ENCODE data around the gene IMPACT. TPM values are rescaled to one million over a fixed set of nuclear protein-coding genes. Genes with fewer than 3 reads are reported as not detected.

The IMPACT gene
- total RNA-seq, 3 donors from 2014 or later (not counting 1 experiment from before 2014, with no cell fraction given): 8.4 to 19.9 (median 12.2) TPM

- Mint-ChIP-seq H3K27me3 (ENCODE audit: low read depth in 2 of 2) (peaks cover 14 to 22% of the 10 kb centered on the region in 2 donors), H3K27ac (no peak overlapping the region), H3K36me3 (no peaks in the 10 kb centered on the region), H3K9me3 (no peaks in the 10 kb centered on the region), H3K4me1 (no peaks in the 10 kb centered on the region), H3K4me3 (no peak overlapping the region)
- no peaks in the 10 kb centered on the region for H3K27me3 ChIP-seq (ENCODE audit: control insufficient read depth, insufficient read depth, low read length)
- H3K36me3 ChIP-seq (ENCODE audit: control insufficient read depth, insufficient read depth, low read length): no peaks in the 10 kb centered on the region
- DNase-seq (no peak), ATAC-seq (no peak)
- intact Hi-C loops (cut with micrococcal nuclease): no loop called here
- no peak overlapping the region for H3K27ac ChIP-seq (ENCODE audit: low read length)
- WGBS (ENCODE audit: insufficient coverage): 96% methylated on average over 4 of the region's 5 CpGs
- no peaks in the 10 kb centered on the region for H3K9me3 ChIP-seq (ENCODE audit: control insufficient read depth, insufficient read depth, low read length)
- no peak overlapping the region for H3K4me3 ChIP-seq (ENCODE audit: low read length)
- no peaks in the 10 kb centered on the region for H3K4me1 ChIP-seq (ENCODE audit: control insufficient read depth, insufficient read depth, low read length)
- no peak for TF ChIP-seq CTCF (IDR thresholded peaks at IDR 0.05)
Measured at GRCh38 chr18:24472591-24472990, 46.1 kb downstream of the IMPACT start.

- no peak overlapping the region for H3K27ac Mint-ChIP-seq
- H3K9me3 Mint-ChIP-seq: no peaks in the 10 kb centered on the region
- TF ChIP-seq CTCF (IDR thresholded peaks at IDR 0.05): no peak
- Histone ChIP-seq H3K4me1 (ENCODE audit: control insufficient read depth, insufficient read depth, low read length) (no peaks in the 10 kb centered on the region), H3K9me3 (ENCODE audit: control insufficient read depth, insufficient read depth, low read length) (no peaks in the 10 kb centered on the region), H3K4me3 (ENCODE audit: low read length) (no peak overlapping the region), H3K27me3 (ENCODE audit: control insufficient read depth, insufficient read depth, low read length) (no peaks in the 10 kb centered on the region), H3K27ac (ENCODE audit: low read length) (no peak overlapping the region), H3K36me3 (ENCODE audit: control insufficient read depth, insufficient read depth, low read length) (no peaks in the 10 kb centered on the region)
- 96% methylated on average over 1 of the region's 2 CpGs for WGBS (ENCODE audit: insufficient coverage)
- intact Hi-C loops (cut with micrococcal nuclease): no loop called here
- no peaks in the 10 kb centered on the region for H3K4me1 Mint-ChIP-seq
- ATAC-seq: no peak
- DNase-seq: no peak
- H3K27me3 Mint-ChIP-seq (ENCODE audit: low read depth in 2 of 2): peaks cover 14 to 29% of the 10 kb centered on the region in 2 donors
- H3K36me3 Mint-ChIP-seq: no peaks in the 10 kb centered on the region
- H3K4me3 Mint-ChIP-seq: no peak overlapping the region
Measured at GRCh38 chr18:24474406-24474805, 47.9 kb downstream of the IMPACT start.

- 85% methylated on average over 4 of the region's 6 CpGs for WGBS (ENCODE audit: insufficient coverage)
- TF ChIP-seq CTCF (IDR thresholded peaks at IDR 0.05): no peak
- Histone ChIP-seq H3K27ac (ENCODE audit: low read length) (no peak overlapping the region), H3K4me1 (ENCODE audit: control insufficient read depth, insufficient read depth, low read length) (no peaks in the 10 kb centered on the region), H3K4me3 (ENCODE audit: low read length) (no peak overlapping the region), H3K36me3 (ENCODE audit: control insufficient read depth, insufficient read depth, low read length) (no peaks in the 10 kb centered on the region), H3K27me3 (ENCODE audit: control insufficient read depth, insufficient read depth, low read length) (no peaks in the 10 kb centered on the region), H3K9me3 (ENCODE audit: control insufficient read depth, insufficient read depth, low read length) (no peaks in the 10 kb centered on the region)
- ATAC-seq: no peak
- no peaks in the 10 kb centered on the region for H3K4me1 Mint-ChIP-seq
- H3K36me3 Mint-ChIP-seq: no peaks in the 10 kb centered on the region
- DNase-seq: no peak
- H3K27me3 Mint-ChIP-seq (ENCODE audit: low read depth in 2 of 2): peaks cover 20 to 39% of the 10 kb centered on the region in 2 donors
- intact Hi-C loops (cut with micrococcal nuclease): no loop called here
- H3K27ac Mint-ChIP-seq: no peak overlapping the region
- no peaks in the 10 kb centered on the region for H3K9me3 Mint-ChIP-seq
- H3K4me3 Mint-ChIP-seq: no peak overlapping the region
Measured at GRCh38 chr18:24475926-24476589, 49.6 kb downstream of the IMPACT start.

- peaks cover 15 to 31% of the 10 kb centered on the region in 2 donors for H3K27me3 Mint-ChIP-seq (ENCODE audit: low read depth in 2 of 2)
- H3K4me1 Mint-ChIP-seq: no peaks in the 10 kb centered on the region
- intact Hi-C loops (cut with micrococcal nuclease): no loop called here
- Histone ChIP-seq H3K4me3 (ENCODE audit: low read length) (no peak overlapping the region), H3K4me1 (ENCODE audit: control insufficient read depth, insufficient read depth, low read length) (no peaks in the 10 kb centered on the region), H3K27me3 (ENCODE audit: control insufficient read depth, insufficient read depth, low read length) (no peaks in the 10 kb centered on the region), H3K27ac (ENCODE audit: low read length) (no peak overlapping the region), H3K36me3 (ENCODE audit: control insufficient read depth, insufficient read depth, low read length) (no peaks in the 10 kb centered on the region), H3K9me3 (ENCODE audit: control insufficient read depth, insufficient read depth, low read length) (no peaks in the 10 kb centered on the region)
- WGBS (ENCODE audit: insufficient coverage): 84% methylated on average over 5 of the region's 7 CpGs
- H3K27ac Mint-ChIP-seq: no peak overlapping the region
- TF ChIP-seq CTCF (IDR thresholded peaks at IDR 0.05): no peak
- no peaks in the 10 kb centered on the region for H3K36me3 Mint-ChIP-seq
- no peaks in the 10 kb centered on the region for H3K9me3 Mint-ChIP-seq
- ATAC-seq (no peak), DNase-seq (no peak)
- no peak overlapping the region for H3K4me3 Mint-ChIP-seq
Measured at GRCh38 chr18:24479371-24479770, 52.9 kb downstream of the IMPACT start.
